Activated naive CD8-positive, alpha-beta T cell treated with anti-CD3 and anti-CD28 coated beads, Interleukin-2, amount 50 U/mL, for 24 hours (primary cell): ENCODE measurements around the gene CLCN1.
"Not testable (repeated sequence)": the region's sequence is repeated elsewhere in the genome, so short reads cannot be mapped to it uniquely, and the experiment has no call there.

ENCODE experiments used
- ATAC-seq: fragments of 150-1000 bp; cut with Tn5 transposase; one replicate; pipeline ENCODE4 v1.10.0; 2021
- DNase-seq: peaks from one replicate; pipeline ENCODE4 v3.0.0; 2021
- H3K27ac Mint-ChIP-seq: one replicate; pipeline ENCODE4 v1.8.0; 2021; ENCODE audit warnings: mild to moderate bottlenecking, mixed read lengths
- H3K27me3 Mint-ChIP-seq: one replicate; pipeline ENCODE4 v1.8.0; 2021; ENCODE audit warnings: mixed read lengths
- H3K36me3 Mint-ChIP-seq: one replicate; pipeline ENCODE4 v1.8.0; 2021; ENCODE audit warnings: low read depth, mixed read lengths
- H3K4me1 Mint-ChIP-seq: one replicate; pipeline ENCODE4 v1.8.0; 2021; ENCODE audit warnings: mixed read lengths
- H3K4me3 Mint-ChIP-seq: one replicate; pipeline ENCODE4 v1.8.0; 2021; ENCODE audit warnings: mild to moderate bottlenecking, moderate library complexity, mixed read lengths
- H3K9me3 Mint-ChIP-seq: one replicate; pipeline ENCODE4 v1.8.0; 2021; ENCODE audit warnings: mixed read lengths

Gene CLCN1

GRCh38 chr7:143387156-143387975 lies 71.5 kb downstream of the CLCN1 start:
- H3K4me3 Mint-ChIP-seq = no peak overlapping the region

GRCh38 chr7:143388051-143388450 lies 72.1 kb downstream of the CLCN1 start:
- ATAC-seq = no peak
- no peak overlapping the region for H3K27ac Mint-ChIP-seq
- H3K36me3 Mint-ChIP-seq = peaks cover 16% of the 10 kb centered on the region
- peaks cover 15% of the 10 kb centered on the region for H3K4me1 Mint-ChIP-seq
- H3K9me3 Mint-ChIP-seq = no peaks in the 10 kb centered on the region
- no peak for DNase-seq
- no peak overlapping the region for H3K4me3 Mint-ChIP-seq
- H3K27me3 Mint-ChIP-seq = no peaks in the 10 kb centered on the region

More at GRCh38 chr7:143387156-143387975, 71.5 kb downstream of the CLCN1 start:
- Mint-ChIP-seq H3K9me3 (no peaks in the 10 kb centered on the region), H3K27ac (no peak overlapping the region), H3K27me3 (no peaks in the 10 kb centered on the region), H3K36me3 (peaks cover 14% of the 10 kb centered on the region), H3K4me1 (peaks cover 21% of the 10 kb centered on the region)
- DNase-seq (no peak), ATAC-seq (no peak)

GRCh38 chr7:143388491-143389101 lies 72.7 kb downstream of the CLCN1 start:
- Mint-ChIP-seq H3K36me3 (peaks cover 14% of the 10 kb centered on the region), H3K4me3 (no peak overlapping the region), H3K27me3 (no peaks in the 10 kb centered on the region), H3K27ac (no peak overlapping the region), H3K4me1 (peaks cover 12% of the 10 kb centered on the region), H3K9me3 (no peaks in the 10 kb centered on the region)
- ATAC-seq (no peak), DNase-seq (no peak)

GRCh38 chr7:143389316-143390103 lies 73.6 kb downstream of the CLCN1 start:
- no peak overlapping the region for H3K4me3 Mint-ChIP-seq

GRCh38 chr7:143390104-143390772 lies 74.3 kb downstream of the CLCN1 start:
- no peak for DNase-seq
- no peaks in the 10 kb centered on the region for H3K9me3 Mint-ChIP-seq
- H3K4me1 Mint-ChIP-seq = peaks cover 16% of the 10 kb centered on the region

More at GRCh38 chr7:143389316-143390103, 73.6 kb downstream of the CLCN1 start:
- no peak for DNase-seq
- ATAC-seq = no peak
- Mint-ChIP-seq H3K4me1 (peaks cover 12% of the 10 kb centered on the region), H3K9me3 (no peaks in the 10 kb centered on the region), H3K27me3 (no peaks in the 10 kb centered on the region), H3K36me3 (peaks cover 14% of the 10 kb centered on the region), H3K27ac (peak overlapping the region; percentile 59)

GRCh38 chr7:143390773-143391317 lies 74.9 kb downstream of the CLCN1 start:
- H3K36me3 Mint-ChIP-seq = peaks cover 14% of the 10 kb centered on the region
- ATAC-seq = no peak
- no peak overlapping the region for H3K27ac Mint-ChIP-seq

More at GRCh38 chr7:143390104-143390772, 74.3 kb downstream of the CLCN1 start:
- Mint-ChIP-seq H3K27ac (peak overlapping the region; percentile 56), H3K27me3 (no peaks in the 10 kb centered on the region), H3K36me3 (peaks cover 14% of the 10 kb centered on the region), H3K4me3 (no peak overlapping the region)
- ATAC-seq = no peak

GRCh38 chr7:143391462-143392404 lies 75.8 kb downstream of the CLCN1 start:
- no peaks in the 10 kb centered on the region for H3K9me3 Mint-ChIP-seq
- no peaks in the 10 kb centered on the region for H3K27me3 Mint-ChIP-seq
- no peak overlapping the region for H3K4me3 Mint-ChIP-seq
- DNase-seq = no peak
- H3K36me3 Mint-ChIP-seq = peaks cover 14% of the 10 kb centered on the region
- no peak for ATAC-seq
- H3K27ac Mint-ChIP-seq = no peak overlapping the region
- peaks cover 17% of the 10 kb centered on the region for H3K4me1 Mint-ChIP-seq

More at GRCh38 chr7:143390773-143391317, 74.9 kb downstream of the CLCN1 start:
- Mint-ChIP-seq H3K27me3 (no peaks in the 10 kb centered on the region), H3K4me1 (peaks cover 17% of the 10 kb centered on the region), H3K4me3 (no peak overlapping the region), H3K9me3 (no peaks in the 10 kb centered on the region)
- DNase-seq = no peak

GRCh38 chr7:143392427-143392826 lies 76.5 kb downstream of the CLCN1 start:
- Mint-ChIP-seq H3K36me3 (peaks cover 14% of the 10 kb centered on the region), H3K4me1 (peaks cover 17% of the 10 kb centered on the region)
- not testable (repeated sequence) for H3K27me3 Mint-ChIP-seq, H3K9me3 Mint-ChIP-seq, H3K4me3 Mint-ChIP-seq, DNase-seq, H3K27ac Mint-ChIP-seq, ATAC-seq

- H3K4me3 Mint-ChIP-seq = no peak overlapping the region
- no peak overlapping the region for H3K27ac Mint-ChIP-seq
- H3K4me1 Mint-ChIP-seq = peaks cover 17% of the 10 kb centered on the region
- peaks cover 14% of the 10 kb centered on the region for H3K36me3 Mint-ChIP-seq
- no peaks in the 10 kb centered on the region for H3K27me3 Mint-ChIP-seq
- ATAC-seq (no peak), DNase-seq (no peak)
- no peaks in the 10 kb centered on the region for H3K9me3 Mint-ChIP-seq
Measured at GRCh38 chr7:143392875-143393266, 77.0 kb downstream of the CLCN1 start.

- ATAC-seq (no peak), DNase-seq (no peak)
- Mint-ChIP-seq H3K4me1 (peaks cover 17% of the 10 kb centered on the region), H3K36me3 (peaks cover 14% of the 10 kb centered on the region), H3K4me3 (no peak overlapping the region), H3K27me3 (no peaks in the 10 kb centered on the region), H3K27ac (no peak overlapping the region), H3K9me3 (no peaks in the 10 kb centered on the region)
Measured at GRCh38 chr7:143393267-143394041, 77.5 kb downstream of the CLCN1 start.

- Mint-ChIP-seq H3K36me3 (peaks cover 14% of the 10 kb centered on the region), H3K4me3 (no peak overlapping the region), H3K9me3 (no peaks in the 10 kb centered on the region), H3K4me1 (peaks cover 15% of the 10 kb centered on the region), H3K27ac (no peak overlapping the region), H3K27me3 (no peaks in the 10 kb centered on the region)
- ATAC-seq (no peak), DNase-seq (no peak)
Measured at GRCh38 chr7:143394068-143394467, 78.2 kb downstream of the CLCN1 start.

GRCh38 chr7:143394777-143395176 lies 78.9 kb downstream of the CLCN1 start:
- no peak for DNase-seq
- Mint-ChIP-seq H3K36me3 (peaks cover 12% of the 10 kb centered on the region), H3K27ac (no peak overlapping the region), H3K4me3 (no peak overlapping the region), H3K4me1 (peaks cover 8% of the 10 kb centered on the region), H3K27me3 (no peaks in the 10 kb centered on the region), H3K9me3 (no peaks in the 10 kb centered on the region)
- ATAC-seq = no peak
